Endodermal cell (in vitro differentiated cells): ENCODE measurements around the gene CHD5. TPM values are rescaled to one million over a fixed set of nuclear protein-coding genes. Genes with fewer than 3 reads are reported as not detected.

Experiments used
- DNase-seq: peaks from one replicate; pipeline ENCODE4 v3.0.0-alpha.2; 2017
- H3K27ac ChIP-seq: 2 replicates; pipeline ENCODE4 v1.5.1; 2013; ENCODE audit warnings: mild to moderate bottlenecking, low read depth, low read length, moderate library complexity
- H3K27me3 ChIP-seq: 2 replicates; pipeline ENCODE4 v1.6.1; 2013; ENCODE audit warnings: mild to moderate bottlenecking, low read length, moderate library complexity; ENCODE audit not compliant: insufficient read depth, control insufficient read depth, poor library complexity, severe bottlenecking
- H3K36me3 ChIP-seq: 2 replicates; pipeline ENCODE4 v1.7.0; 2013; ENCODE audit warnings: mild to moderate bottlenecking, low read length, moderate library complexity; ENCODE audit not compliant: control insufficient read depth, insufficient read depth
- H3K4me1 ChIP-seq: one replicate; pipeline ENCODE4 v1.7.0; 2013; ENCODE audit warnings: low read length; ENCODE audit not compliant: control insufficient read depth, insufficient read depth
- H3K4me3 ChIP-seq: 2 replicates; pipeline ENCODE4 v1.5.1; 2013; ENCODE audit warnings: mild to moderate bottlenecking, low read length, moderate library complexity
- H3K9ac ChIP-seq: 2 replicates; pipeline ENCODE4 v1.6.1; 2013; ENCODE audit warnings: mild to moderate bottlenecking, low read length, moderate library complexity; ENCODE audit not compliant: poor library complexity, severe bottlenecking; ENCODE audit errors: extremely low read depth
- H3K9me3 ChIP-seq: 2 replicates; pipeline ENCODE4 v1.6.1; 2013; ENCODE audit warnings: mild to moderate bottlenecking, low read length, moderate library complexity; ENCODE audit not compliant: control insufficient read depth
- H3K27ac Mint-ChIP-seq: 2 replicates; pipeline ENCODE4 v1.8.0; 2020; ENCODE audit warnings: mixed read lengths
- H3K27me3 Mint-ChIP-seq: 2 replicates; pipeline ENCODE4 v1.8.0; 2021; ENCODE audit warnings: mild to moderate bottlenecking, mixed read lengths; ENCODE audit not compliant: insufficient read depth
- H3K36me3 Mint-ChIP-seq: 2 replicates; pipeline ENCODE4 v1.8.0; 2020; ENCODE audit warnings: low read depth, mixed read lengths
- H3K4me1 Mint-ChIP-seq: 2 replicates; pipeline ENCODE4 v1.8.0; 2020; ENCODE audit warnings: mixed read lengths
- H3K4me3 Mint-ChIP-seq: 2 replicates; pipeline ENCODE4 v1.8.0; 2020; ENCODE audit warnings: mild to moderate bottlenecking, moderate library complexity, mixed read lengths
- H3K9me3 Mint-ChIP-seq: 2 replicates; pipeline ENCODE4 v1.8.0; 2020; ENCODE audit warnings: mild to moderate bottlenecking, mixed read lengths
- CTCF ChIP-seq: fragments of 200-600 bp; sonication (generic); conservative IDR thresholded peaks from 2 replicates; pipeline ENCODE4 v1.5.0; 2021; ENCODE audit warnings: antibody characterized with exemption, mild to moderate bottlenecking
- WGBS, 2 experiments: methylation state at CpG; one replicate each; pipeline versions ENCODE4 v1.1.5 to v1.1.7; 2013; ENCODE audit warnings: missing lambda C conversion rate in 2 of 2, mixed read lengths in 1 of 2; ENCODE audit not compliant: insufficient coverage in 1 of 2, insufficient read length in 1 of 2; 5-methylcytosine and 5-hydroxymethylcytosine counted together
- total RNA-seq, 2 donors: library from RNA; stranded (reverse); fragmentation: NEBNext Ultra II Directional in 1 of 2; extraction: Animal tissue kit (Norgen Biotek cat#: 25700) in 1 of 2; gene quantifications; 2 replicates in 1 of 2; 3 replicates in 1 of 2; pipeline ENCODE4 v1.2.1, GENCODE V29; 2021

Gene CHD5
- total RNA-seq, 2 donors from 2014 or later: 0.40 to 0.69 TPM

GRCh38 chr1:6168947-6169586, 11.1 kb downstream of the CHD5 start:
- TF ChIP-seq CTCF: no peak
- no peak overlapping the region for H3K27ac Mint-ChIP-seq
- WGBS, 2 experiments: 68 to 86% methylated on average over 7 to 18 of the region's 18 CpGs
- Histone ChIP-seq H3K4me1 (no peaks in the 10 kb centered on the region), H3K36me3 (no peaks in the 10 kb centered on the region), H3K27me3 (no peaks in the 10 kb centered on the region), H3K9ac (no peak overlapping the region), H3K4me3 (no peak overlapping the region), H3K9me3 (no peaks in the 10 kb centered on the region), H3K27ac (no peak overlapping the region)
- H3K36me3 Mint-ChIP-seq: no peaks in the 10 kb centered on the region
- no peak overlapping the region for H3K4me3 Mint-ChIP-seq
- DNase-seq: no peak
- no peaks in the 10 kb centered on the region for H3K4me1 Mint-ChIP-seq
- H3K27me3 Mint-ChIP-seq: no peaks in the 10 kb centered on the region
- no peaks in the 10 kb centered on the region for H3K9me3 Mint-ChIP-seq

- Mint-ChIP-seq H3K27me3 (no peaks in the 10 kb centered on the region), H3K36me3 (no peaks in the 10 kb centered on the region), H3K27ac (no peak overlapping the region), H3K9me3 (no peaks in the 10 kb centered on the region), H3K4me1 (no peaks in the 10 kb centered on the region), H3K4me3 (no peak overlapping the region)
- Histone ChIP-seq H3K36me3 (no peaks in the 10 kb centered on the region), H3K9me3 (no peaks in the 10 kb centered on the region), H3K4me1 (no peaks in the 10 kb centered on the region), H3K27ac (no peak overlapping the region), H3K9ac (no peak overlapping the region), H3K4me3 (no peak overlapping the region), H3K27me3 (no peaks in the 10 kb centered on the region)
- 90 to 92% methylated on average over 27 to 34 of the region's 34 CpGs for WGBS, 2 experiments
- TF ChIP-seq CTCF: no peak
- DNase-seq: no peak
These were observed 12.5 kb downstream of the CHD5 start for GRCh38 chr1:6167391-6168303.

- Histone ChIP-seq H3K27me3 (no peaks in the 10 kb centered on the region), H3K4me3 (no peak overlapping the region), H3K4me1 (no peaks in the 10 kb centered on the region), H3K36me3 (no peaks in the 10 kb centered on the region), H3K9ac (no peak overlapping the region), H3K27ac (no peak overlapping the region), H3K9me3 (no peaks in the 10 kb centered on the region)
- peaks cover under 1% of the 10 kb centered on the region for H3K4me1 Mint-ChIP-seq
- no peak overlapping the region for H3K27ac Mint-ChIP-seq
- H3K9me3 Mint-ChIP-seq: no peaks in the 10 kb centered on the region
- no peak for TF ChIP-seq CTCF
- H3K36me3 Mint-ChIP-seq: no peaks in the 10 kb centered on the region
- no peak for DNase-seq
- no peaks in the 10 kb centered on the region for H3K27me3 Mint-ChIP-seq
- WGBS, 2 experiments: 88% methylated on average over 5 to 19 of the region's 19 CpGs
- H3K4me3 Mint-ChIP-seq: no peak overlapping the region
These were observed 13.3 kb downstream of the CHD5 start for GRCh38 chr1:6166655-6167390.
